Choroid plexus epithelial cell (primary cell): ENCODE measurements around the gene UBE2H.
A peak's percentile ranks its signal among the peaks of the same experiment; 100 is the strongest.
"Not testable (repeated sequence)": the region's sequence is repeated elsewhere in the genome, so short reads cannot be mapped to it uniquely, and the experiment has no call there.

Experiments
- DNase-seq: peaks from one replicate; pipeline ENCODE4 v3.0.0-alpha.2; 2010; ENCODE audit warnings: low read depth
- H3K4me3 ChIP-seq: 2 replicates; pipeline ENCODE4 v1.5.1; 2011; ENCODE audit warnings: low read depth, mild to moderate bottlenecking, control low read depth, low read length, moderate library complexity
- TF ChIP-seq, protein P1 (sequence below): conservative IDR thresholded peaks from 2 replicates; pipeline ENCODE4 v1.5.1; 2011; ENCODE audit warnings: low read depth, mild to moderate bottlenecking, control low read depth, inconsistent platforms, low read length, moderate library complexity

The UBE2H gene

DNA sequence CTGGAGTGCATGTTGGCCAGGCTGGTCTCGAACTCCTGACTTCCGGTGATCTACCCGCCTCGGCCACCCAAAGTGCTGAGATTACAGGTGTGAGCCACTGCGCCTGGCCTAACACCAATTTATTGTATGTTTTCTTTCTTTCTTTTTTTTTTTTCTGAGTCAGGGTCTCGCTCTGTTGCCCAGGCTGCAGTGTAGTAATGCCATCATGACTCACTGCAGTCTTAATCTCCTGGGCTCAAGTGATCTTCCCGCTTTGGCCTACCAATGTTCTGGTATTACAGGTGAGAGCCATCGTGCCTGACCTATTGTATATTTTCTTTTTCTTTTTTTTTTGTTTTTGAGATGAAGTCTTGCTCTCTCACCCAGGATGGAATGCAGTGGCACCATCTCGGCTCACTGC lies 33.8 kb upstream of the UBE2H start:
- TF ChIP-seq, protein P1, sequence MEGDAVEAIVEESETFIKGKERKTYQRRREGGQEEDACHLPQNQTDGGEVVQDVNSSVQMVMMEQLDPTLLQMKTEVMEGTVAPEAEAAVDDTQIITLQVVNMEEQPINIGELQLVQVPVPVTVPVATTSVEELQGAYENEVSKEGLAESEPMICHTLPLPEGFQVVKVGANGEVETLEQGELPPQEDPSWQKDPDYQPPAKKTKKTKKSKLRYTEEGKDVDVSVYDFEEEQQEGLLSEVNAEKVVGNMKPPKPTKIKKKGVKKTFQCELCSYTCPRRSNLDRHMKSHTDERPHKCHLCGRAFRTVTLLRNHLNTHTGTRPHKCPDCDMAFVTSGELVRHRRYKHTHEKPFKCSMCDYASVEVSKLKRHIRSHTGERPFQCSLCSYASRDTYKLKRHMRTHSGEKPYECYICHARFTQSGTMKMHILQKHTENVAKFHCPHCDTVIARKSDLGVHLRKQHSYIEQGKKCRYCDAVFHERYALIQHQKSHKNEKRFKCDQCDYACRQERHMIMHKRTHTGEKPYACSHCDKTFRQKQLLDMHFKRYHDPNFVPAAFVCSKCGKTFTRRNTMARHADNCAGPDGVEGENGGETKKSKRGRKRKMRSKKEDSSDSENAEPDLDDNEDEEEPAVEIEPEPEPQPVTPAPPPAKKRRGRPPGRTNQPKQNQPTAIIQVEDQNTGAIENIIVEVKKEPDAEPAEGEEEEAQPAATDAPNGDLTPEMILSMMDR: no peak
- no peak overlapping the region for H3K4me3 ChIP-seq
- no peak for DNase-seq

DNA sequence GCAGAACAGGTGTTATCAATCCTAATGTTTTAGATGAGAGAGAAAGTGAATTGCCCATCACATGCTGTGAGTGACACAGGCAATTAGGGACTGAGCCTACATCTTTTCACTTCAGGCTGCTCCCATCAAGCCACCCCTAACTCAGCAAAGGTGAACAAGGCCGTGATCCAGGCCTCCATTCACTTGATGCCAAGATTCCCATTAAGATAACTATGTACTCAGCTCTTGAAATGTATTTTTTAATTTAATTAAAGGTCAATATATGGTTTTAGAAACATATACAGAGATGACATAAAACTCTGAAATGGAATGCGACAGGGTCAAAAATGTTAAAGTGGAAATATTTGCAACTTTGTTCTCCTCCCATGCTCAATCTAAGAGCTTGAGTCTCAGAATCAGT lies 27.9 kb upstream of the UBE2H start:
- TF ChIP-seq, protein P1: no peak
- H3K4me3 ChIP-seq: no peak overlapping the region
- DNase-seq: no peak

- peak; percentile 7 for DNase-seq
- TF ChIP-seq, protein P1: no peak
- no peak overlapping the region for H3K4me3 ChIP-seq
Measured at GRCh38 chr7:129975309-129975708, 22.5 kb upstream of the UBE2H start.

DNA sequence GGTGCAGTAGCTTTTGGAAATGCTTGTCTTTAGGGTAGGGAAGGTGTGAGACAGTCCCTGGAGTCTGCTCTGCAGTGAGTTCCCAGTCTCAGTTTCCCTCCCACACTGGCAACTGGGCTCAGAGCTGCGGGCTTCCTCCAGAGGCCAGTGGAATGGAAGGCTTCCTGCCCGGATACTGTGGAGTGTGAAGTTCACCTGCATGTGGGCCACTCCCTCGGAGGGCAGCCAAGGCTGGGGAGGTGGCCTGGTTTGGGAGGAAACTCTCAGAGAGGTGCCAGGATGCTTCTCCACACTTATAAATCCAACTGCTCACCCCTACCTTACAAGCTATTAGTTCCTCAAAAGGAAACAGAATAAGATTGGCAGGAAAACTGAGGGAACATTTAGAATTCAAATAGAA lies 18.1 kb upstream of the UBE2H start:
- no peak overlapping the region for H3K4me3 ChIP-seq
- TF ChIP-seq, protein P1: no peak
- DNase-seq: no peak

DNA sequence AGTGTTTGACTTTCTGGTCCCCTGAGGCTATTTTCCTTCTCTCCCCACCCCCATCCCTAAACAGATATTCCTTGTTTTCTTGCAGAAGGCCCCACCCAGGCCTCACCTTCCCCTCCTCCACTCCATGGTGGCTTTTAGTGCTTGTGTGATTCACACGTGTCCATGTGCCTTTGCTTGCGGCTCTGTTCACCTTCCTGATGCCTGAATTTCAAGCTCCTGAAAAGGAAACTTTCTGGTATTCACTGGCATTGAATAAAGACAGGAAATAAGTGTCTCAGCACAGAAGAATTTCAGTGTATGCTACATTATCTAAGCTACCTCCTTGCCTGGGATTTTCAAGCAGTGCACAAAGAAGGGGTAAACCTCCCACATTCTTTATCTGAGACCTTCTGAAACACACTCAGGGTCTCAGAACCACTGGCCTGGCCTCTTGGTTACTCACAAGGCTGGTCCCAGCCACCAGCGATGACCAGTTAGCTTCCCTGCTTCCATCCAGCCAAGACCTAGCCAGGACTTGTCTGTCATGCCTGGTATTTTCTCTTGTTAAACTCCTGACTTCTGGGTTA lies 17.2 kb upstream of the UBE2H start:
- no peak overlapping the region for H3K4me3 ChIP-seq
- DNase-seq: peak; percentile 81
- TF ChIP-seq, protein P1: no peak

GRCh38 chr7:129968592-129969383 lies 16.0 kb upstream of the UBE2H start:
- H3K4me3 ChIP-seq: no peak overlapping the region
- DNase-seq: no peak
- TF ChIP-seq, protein P1: no peak

DNA sequence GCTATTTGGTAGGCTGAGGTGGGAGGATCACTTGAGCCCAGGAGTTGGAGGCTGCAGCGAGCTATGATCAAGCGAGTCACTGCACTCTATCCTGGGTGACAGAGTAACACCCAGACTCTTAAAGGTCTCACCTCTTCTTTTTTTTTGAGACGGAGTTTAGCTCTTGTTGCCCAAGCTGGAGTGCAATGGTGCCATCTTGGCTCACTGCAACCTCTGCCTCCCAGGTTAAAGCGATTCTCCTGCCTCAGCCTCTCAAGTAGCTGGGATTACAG lies 7.4 kb upstream of the UBE2H start:
- H3K4me3 ChIP-seq, DNase-seq: not testable (repeated sequence)
